Stromal cell of bone marrow (primary cell): Measurements from ENCODE around the gene ANKRD44.

Experiments
- DNase-seq: peaks from one replicate; pipeline ENCODE4 v3.0.0-alpha.2; 2012; ENCODE audit warnings: low read depth

Gene ANKRD44

DNA sequence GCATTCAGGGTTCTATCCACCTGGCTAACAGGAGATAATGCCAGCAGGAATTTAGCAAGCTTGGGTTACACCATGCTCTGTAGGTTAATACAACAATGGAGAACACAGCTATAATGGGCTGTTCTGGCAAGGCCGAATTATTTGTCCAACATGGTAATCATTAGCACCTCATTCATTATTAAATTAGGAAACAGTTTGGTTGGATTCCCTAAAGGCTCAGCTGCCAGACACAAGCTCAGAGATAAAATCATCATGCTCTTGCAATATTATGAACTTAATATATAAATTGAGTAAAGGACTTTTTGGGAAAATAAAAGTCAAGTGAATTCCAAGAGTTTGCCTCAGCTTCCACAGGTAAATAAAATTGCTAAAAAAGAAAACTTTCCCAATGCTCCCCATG, 166.4 kb downstream of the ANKRD44 start:
- DNase-seq: no peak

- no peak for DNase-seq
Measured at GRCh38 chr2:197141702-197142473, 168.7 kb downstream of the ANKRD44 start.

- no peak for DNase-seq
Measured at GRCh38 chr2:197140045-197140444, 170.5 kb downstream of the ANKRD44 start.

GRCh38 chr2:197138506-197138905, 172.1 kb downstream of the ANKRD44 start:
- DNase-seq: no peak

GRCh38 chr2:197137826-197138477, 172.6 kb downstream of the ANKRD44 start:
- DNase-seq: no peak

GRCh38 chr2:197137231-197137630, 173.3 kb downstream of the ANKRD44 start:
- peak; percentile 49 for DNase-seq

DNA sequence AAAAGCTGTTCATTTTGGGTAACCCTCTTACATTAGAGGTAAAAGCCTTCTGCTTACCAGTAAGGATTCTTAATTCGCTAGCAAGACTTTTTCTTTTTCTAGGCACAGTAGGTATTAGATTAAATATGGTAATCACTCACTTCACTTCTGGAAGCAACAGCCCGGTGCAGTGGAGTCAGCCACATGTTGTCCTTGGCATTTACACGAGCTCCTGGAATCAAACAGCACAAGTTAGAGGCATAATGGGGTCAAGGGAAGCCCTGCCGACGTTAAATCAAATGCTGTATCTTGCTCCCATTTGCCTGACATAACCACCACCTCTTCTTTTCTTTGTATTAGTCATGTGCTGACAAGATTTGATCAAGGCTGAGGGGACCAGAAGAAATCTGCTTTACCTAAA, 174.1 kb downstream of the ANKRD44 start:
- no peak for DNase-seq

GRCh38 chr2:197135806-197136205, 174.8 kb downstream of the ANKRD44 start:
- DNase-seq: no peak

- no peak for DNase-seq
Measured at GRCh38 chr2:197134206-197134605, 176.4 kb downstream of the ANKRD44 start.

GRCh38 chr2:197131558-197131855, 179.1 kb downstream of the ANKRD44 start:
- no peak for DNase-seq

DNA sequence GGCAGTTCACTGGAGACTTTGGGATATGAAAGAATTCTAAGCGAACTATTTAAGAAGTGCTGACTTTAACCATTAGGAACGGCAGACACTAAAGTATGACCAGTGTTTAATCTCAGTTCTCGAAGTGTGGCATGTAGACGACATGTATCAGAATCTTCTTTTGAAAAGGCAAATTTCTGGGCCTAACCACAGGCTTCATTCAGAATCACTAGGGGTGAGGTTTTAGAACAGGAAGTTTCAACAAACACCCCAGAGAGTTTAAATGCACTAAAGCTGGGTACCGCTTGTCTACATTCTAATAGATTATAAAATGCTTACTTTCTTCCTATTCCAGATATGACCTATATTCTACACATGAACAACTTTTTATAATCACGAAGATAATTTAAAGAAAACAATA, 180.3 kb downstream of the ANKRD44 start:
- no peak for DNase-seq

DNA sequence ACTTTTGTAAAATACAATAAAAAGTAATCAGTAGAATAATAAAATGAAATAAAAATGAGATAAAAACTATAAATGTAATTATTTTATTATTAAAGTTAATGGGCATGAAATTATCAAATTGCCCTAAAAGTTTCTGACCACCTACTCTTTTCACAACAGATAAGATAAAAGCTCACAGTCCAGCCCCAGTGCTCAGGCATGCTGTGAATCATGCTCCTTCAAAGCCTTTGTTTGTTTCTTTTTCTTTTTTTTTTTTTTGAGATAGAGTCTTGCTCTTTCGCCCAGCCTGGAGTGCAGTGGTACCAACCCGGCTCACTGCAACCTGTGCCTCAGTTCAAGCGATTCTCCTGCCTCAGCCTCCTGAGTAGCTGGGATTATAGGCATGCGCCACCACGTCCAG, 181.7 kb downstream of the ANKRD44 start:
- DNase-seq: no peak

DNA sequence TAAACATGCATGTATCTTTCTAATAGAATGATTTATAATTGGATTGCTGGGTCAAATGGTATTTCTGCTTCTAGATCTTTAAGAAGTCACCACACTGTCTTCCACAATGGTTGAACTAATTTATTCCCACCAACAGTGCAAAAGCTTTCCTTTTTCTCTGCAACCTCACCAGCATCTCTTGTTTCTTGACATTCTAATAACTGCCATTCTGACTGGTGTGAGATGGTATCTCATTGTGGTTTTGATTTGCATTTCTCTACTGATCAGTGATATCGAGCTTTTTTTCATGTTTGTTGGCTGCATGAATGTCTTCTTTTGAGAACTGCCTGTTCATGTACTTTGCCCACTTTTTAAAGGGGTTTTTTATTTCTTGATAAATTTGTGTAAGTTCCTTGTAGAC, 182.5 kb downstream of the ANKRD44 start:
- DNase-seq: no peak

DNA sequence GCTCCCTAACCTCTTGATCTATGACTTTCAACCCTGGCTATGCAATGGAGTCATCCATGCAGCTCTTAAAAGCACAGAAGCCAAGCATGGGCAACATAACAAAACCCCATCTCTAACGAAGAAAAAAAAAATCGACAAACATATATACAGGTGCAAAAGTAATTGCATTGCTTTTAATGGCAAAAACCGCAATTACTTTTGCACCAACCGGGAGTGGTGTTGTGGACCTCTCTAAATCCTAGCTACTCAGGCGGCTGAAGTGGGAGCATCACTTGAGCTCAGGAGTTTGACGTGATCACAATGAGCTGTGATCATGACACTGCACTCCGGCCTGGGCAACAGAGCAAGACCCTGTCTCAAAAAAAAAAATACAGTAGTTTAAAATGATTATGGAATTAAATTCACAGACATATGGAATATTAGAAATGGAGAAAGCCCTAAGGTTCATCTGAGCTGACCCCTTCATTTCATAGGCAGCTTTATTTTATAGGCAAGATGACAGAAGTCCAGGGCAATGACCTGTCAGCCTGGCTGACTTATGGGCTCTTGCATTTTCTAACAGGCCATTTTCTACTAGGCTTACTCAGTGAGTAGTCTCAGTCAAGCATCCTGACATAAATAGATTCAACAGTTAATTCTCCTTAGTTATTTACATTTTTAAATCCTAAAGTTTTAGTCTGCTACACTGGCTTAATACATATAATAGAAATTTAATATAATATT, 183.8 kb downstream of the ANKRD44 start:
- DNase-seq: no peak

GRCh38 chr2:197124639-197125390, 185.8 kb downstream of the ANKRD44 start:
- peak; percentile 28 for DNase-seq

GRCh38 chr2:197122821-197123220, 187.8 kb downstream of the ANKRD44 start:
- no peak for DNase-seq

GRCh38 chr2:197121756-197122385, 188.7 kb downstream of the ANKRD44 start:
- no peak for DNase-seq

GRCh38 chr2:197121255-197121654, 189.3 kb downstream of the ANKRD44 start:
- no peak for DNase-seq

- DNase-seq: no peak
Measured at GRCh38 chr2:197116306-197116879, 194.2 kb downstream of the ANKRD44 start.

- DNase-seq: no peak
Measured at GRCh38 chr2:197115325-197115724, 195.3 kb downstream of the ANKRD44 start.

- no peak for DNase-seq
Measured at GRCh38 chr2:197113275-197113711, 197.3 kb downstream of the ANKRD44 start.

GRCh38 chr2:197109326-197109725, 201.3 kb downstream of the ANKRD44 start:
- DNase-seq: no peak
